Right atrium auricular region (tissue), 2 donors: ENCODE results near the gene FARS2. TPM values are rescaled to one million over a fixed set of nuclear protein-coding genes. Genes with fewer than 3 reads are reported as not detected.
"Not testable (repeated sequence)": the region's sequence is repeated elsewhere in the genome, so short reads cannot be mapped to it uniquely, and the experiment has no call there.

ENCODE experiments used
- DNase-seq: peaks from one replicate; pipeline ENCODE4 v3.0.0-alpha.2; 2019; ENCODE audit warnings: low spot score
- H3K27ac ChIP-seq, 2 donors: fragments of 200-600 bp; sonication (generic); 1 replicate in 1 of 2; 2 replicates in 1 of 2; pipeline ENCODE4 v1.5.1; 2016 to 2019
- H3K27me3 ChIP-seq, 2 donors: fragments of 200-600 bp; sonication (generic); one replicate each; pipeline versions ENCODE4 v1.5.1 to v1.6.0; 2017 to 2019
- H3K36me3 ChIP-seq: fragments of 200-600 bp; sonication (generic); one replicate; pipeline ENCODE4 v1.5.1; 2016
- H3K4me1 ChIP-seq, 2 donors: fragments of 200-600 bp; sonication (generic); one replicate each; pipeline versions ENCODE4 v1.5.1 to v1.6.0; 2017 to 2019
- H3K4me3 ChIP-seq, 2 donors: fragments of 200-600 bp; sonication (generic); 1 replicate in 1 of 2; 2 replicates in 1 of 2; pipeline ENCODE4 v1.5.1; 2017 to 2019; ENCODE audit warnings: mild to moderate bottlenecking in 1 of 2, moderate library complexity in 1 of 2
- H3K9me3 ChIP-seq, 2 donors: fragments of 200-600 bp; sonication (generic); one replicate each; pipeline ENCODE4 v1.5.1; 2019
- total RNA-seq, 2 donors: library from RNA; depleted of rRNA; stranded (reverse); fragments of >200 nt; gene quantifications; one replicate each; pipeline ENCODE4 v1.1.0, GENCODE V29; 2016
- TF ChIP-seq, protein P1 (sequence below), 2 donors: fragments of 200-600 bp; sonication (generic); IDR thresholded peaks; one replicate each; pipeline ENCODE4 v1.5.1; 2019; ENCODE audit warnings: antibody characterized with exemption in 2 of 2

The FARS2 gene
- total RNA-seq, 2 donors from 2014 or later, result 9.4 to 15.0 TPM

DNA sequence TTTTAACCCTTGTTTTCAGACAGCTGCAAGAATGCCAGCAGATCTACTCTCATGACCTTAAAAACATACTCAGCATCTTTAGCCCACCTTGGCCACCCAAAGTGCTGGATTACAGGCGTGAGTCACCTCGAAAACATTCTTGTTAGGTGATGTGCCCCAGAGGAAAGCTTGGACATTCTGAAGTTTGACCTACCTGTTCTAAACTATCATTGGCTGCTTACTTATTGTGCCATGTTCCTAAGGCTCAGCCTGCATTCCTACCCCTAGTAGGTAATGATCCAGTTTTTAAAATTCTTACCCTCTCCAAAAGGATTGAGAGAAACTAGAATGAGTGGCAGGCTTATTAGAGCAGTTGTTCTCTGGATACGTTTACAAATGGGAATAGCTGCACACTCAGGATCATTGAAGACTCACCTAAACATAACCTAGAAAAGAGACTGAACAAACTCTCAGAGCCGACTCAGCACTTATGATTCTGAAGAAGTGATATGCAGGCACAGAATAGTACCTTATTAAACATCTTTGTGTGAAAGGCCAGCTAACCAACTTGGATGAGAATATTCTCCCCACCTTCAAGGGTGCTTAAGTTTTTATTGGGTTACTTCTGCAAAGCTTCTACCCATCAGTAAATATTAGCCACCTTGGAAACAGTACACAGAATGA lies 383.3 kb downstream of the FARS2 start:
- no peaks in the 10 kb centered on the region for H3K36me3 ChIP-seq
- H3K4me3 ChIP-seq, result no peak overlapping the region
- H3K27me3 ChIP-seq, result no peaks in the 10 kb centered on the region
- TF ChIP-seq, protein P1, sequence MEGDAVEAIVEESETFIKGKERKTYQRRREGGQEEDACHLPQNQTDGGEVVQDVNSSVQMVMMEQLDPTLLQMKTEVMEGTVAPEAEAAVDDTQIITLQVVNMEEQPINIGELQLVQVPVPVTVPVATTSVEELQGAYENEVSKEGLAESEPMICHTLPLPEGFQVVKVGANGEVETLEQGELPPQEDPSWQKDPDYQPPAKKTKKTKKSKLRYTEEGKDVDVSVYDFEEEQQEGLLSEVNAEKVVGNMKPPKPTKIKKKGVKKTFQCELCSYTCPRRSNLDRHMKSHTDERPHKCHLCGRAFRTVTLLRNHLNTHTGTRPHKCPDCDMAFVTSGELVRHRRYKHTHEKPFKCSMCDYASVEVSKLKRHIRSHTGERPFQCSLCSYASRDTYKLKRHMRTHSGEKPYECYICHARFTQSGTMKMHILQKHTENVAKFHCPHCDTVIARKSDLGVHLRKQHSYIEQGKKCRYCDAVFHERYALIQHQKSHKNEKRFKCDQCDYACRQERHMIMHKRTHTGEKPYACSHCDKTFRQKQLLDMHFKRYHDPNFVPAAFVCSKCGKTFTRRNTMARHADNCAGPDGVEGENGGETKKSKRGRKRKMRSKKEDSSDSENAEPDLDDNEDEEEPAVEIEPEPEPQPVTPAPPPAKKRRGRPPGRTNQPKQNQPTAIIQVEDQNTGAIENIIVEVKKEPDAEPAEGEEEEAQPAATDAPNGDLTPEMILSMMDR (IDR thresholded peaks at IDR 0.05), result no peak
- H3K27ac ChIP-seq, result peak overlapping the region in 1 of 2 donors; percentile 63
- peaks cover 0 to 7% of the 10 kb centered on the region in 2 donors for H3K9me3 ChIP-seq
- DNase-seq, result no peak
- peaks cover 0 to 14% of the 10 kb centered on the region in 2 donors for H3K4me1 ChIP-seq

DNA sequence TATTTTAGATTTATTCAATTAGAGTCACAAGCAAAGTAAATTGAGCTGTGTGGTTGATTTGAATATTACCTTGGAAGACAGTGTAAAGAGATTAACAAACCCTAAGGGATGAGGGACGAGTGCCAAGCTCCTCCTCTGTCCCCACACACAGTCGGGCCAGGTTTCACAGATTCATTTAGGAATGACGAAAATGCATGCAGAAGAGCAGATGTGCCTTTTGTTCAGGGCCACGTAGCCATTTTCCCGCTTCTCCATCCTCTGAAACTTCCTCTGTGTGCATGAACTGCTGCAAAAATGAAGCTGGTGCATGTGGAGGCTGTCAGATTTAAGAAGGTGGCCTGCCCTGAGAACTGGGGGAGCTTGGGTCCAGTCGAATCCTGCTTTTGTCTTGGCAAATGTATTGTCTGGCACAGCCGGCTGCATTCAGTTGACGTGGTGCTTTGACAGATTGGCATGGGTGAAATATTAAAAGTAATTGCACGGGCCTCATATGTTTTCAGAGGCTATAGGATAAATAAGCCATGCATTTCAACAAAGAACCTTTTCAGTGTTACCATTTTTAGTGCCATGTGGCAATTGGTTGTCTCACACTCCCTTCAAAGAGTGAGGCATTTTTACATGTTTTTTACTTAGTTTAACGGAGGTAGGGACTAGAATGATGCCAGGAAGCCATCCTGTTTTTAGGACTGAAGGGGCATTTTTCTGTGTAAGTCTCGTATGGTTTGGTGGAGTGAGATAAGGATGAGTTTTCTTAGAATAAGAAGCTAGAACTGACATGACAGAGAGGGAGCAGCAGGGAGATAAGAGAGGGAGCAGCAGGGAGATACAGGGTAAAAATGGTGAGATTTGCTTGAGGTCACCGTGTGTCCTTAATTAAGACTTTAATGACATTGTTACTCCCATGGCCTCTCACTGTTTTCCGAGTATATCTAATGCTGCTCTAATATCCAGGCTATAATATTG lies 384.3 kb downstream of the FARS2 start:
- peak overlapping the region in 1 of 2 donors; percentile 63 for H3K27ac ChIP-seq
- no peak for DNase-seq
- H3K9me3 ChIP-seq, result peaks cover 0 to 4% of the 10 kb centered on the region in 2 donors

DNA sequence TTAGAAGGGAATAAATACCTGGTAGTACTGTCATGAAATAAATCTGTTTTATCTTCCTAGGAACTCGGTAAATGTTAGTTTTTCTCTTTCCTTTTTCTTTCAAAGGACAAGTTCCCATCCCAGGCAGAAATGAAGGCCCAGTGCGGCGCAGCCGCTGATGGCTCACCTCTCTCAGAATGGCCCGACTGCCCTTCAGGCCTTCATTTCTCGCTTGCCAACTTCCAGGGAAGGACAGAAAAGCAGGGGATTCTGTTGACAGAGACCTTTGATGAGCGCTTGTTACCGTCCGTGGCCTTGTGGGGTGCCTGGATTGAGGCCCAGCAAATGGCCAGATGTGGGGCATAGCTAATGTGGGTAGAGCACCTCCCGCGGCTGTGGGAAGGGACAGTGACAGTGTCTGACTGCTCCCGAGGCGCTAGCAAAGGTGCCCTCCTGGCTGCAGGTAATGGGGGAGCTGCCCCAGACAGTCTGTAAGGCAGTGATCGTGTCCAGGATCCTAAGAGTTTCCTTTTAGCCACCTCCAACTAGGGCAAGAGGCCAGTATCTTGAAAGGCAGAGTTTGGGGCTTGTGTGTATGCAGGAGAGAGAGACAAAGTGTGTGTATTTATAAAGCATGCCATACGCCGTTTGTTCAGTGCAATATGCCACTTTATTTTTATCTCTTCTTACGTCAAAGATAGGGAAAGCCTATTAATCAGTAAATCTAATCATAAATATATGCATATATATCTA lies 391.3 kb downstream of the FARS2 start:
- H3K4me3 ChIP-seq, result no peak overlapping the region
- no peaks in the 10 kb centered on the region for H3K27me3 ChIP-seq
- no peak overlapping the region for H3K27ac ChIP-seq
- no peaks in the 10 kb centered on the region for H3K36me3 ChIP-seq
- peaks cover 0 to 4% of the 10 kb centered on the region in 2 donors for H3K4me1 ChIP-seq
- TF ChIP-seq, protein P1 (IDR thresholded peaks at IDR 0.05), result no peak
- no peaks in the 10 kb centered on the region for H3K9me3 ChIP-seq
- no peak for DNase-seq

More for the DNA sequence above, 384.3 kb downstream of the FARS2 start:
- H3K4me1 ChIP-seq, result peaks cover 0 to 14% of the 10 kb centered on the region in 2 donors
- H3K4me3 ChIP-seq, result no peak overlapping the region
- TF ChIP-seq, protein P1 (IDR thresholded peaks at IDR 0.05), result no peak
- H3K36me3 ChIP-seq, result no peaks in the 10 kb centered on the region
- no peaks in the 10 kb centered on the region for H3K27me3 ChIP-seq

DNA sequence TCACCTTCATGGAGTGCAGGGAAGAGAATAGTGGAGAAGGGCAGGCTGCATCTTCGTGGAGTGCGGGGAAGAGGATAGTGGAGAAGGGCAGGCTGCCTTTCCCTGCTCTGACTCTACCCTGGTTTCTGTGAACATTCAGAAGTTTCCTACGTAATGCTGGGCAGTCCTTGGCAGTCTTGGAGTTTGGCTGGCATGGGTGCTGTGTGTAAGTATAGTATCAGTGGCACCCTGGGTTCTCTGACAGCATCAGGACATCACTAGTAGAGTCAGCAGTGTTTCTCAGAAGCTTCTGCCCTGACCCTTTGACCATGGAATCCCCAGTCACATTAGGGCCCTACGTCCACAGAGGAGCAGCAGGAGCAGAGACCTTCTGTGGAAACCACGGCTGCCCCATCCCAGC lies 392.5 kb downstream of the FARS2 start:
- Histone ChIP-seq H3K27ac (peak overlapping the region in 1 of 2 donors; percentile 29), H3K9me3 (no peaks in the 10 kb centered on the region), H3K27me3 (no peaks in the 10 kb centered on the region), H3K4me1 (peaks cover 0 to 4% of the 10 kb centered on the region in 2 donors), H3K36me3 (no peaks in the 10 kb centered on the region), H3K4me3 (no peak overlapping the region)
- TF ChIP-seq, protein P1 (IDR thresholded peaks at IDR 0.05), result no peak
- no peak for DNase-seq

DNA sequence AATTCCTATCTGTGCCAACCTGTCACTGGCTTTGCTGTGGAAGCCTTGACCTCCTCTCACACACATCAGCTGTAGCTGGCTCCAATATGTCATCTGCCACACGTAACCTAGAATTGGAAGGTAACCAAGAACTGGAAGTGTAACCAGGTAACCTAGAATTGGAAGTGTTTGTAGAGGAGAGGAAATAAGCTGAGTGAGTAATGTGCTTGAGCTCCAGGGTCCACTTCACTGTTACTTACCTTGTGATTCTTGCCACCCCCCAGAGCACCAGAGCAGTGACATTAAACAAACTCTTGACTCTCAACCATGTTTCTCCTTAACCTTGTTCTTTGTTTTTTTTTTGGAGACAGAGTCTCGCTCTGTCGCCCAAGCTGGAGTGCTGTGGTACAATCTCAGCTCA lies 394.9 kb downstream of the FARS2 start:
- Histone ChIP-seq H3K27me3 (no peaks in the 10 kb centered on the region), H3K36me3 (no peaks in the 10 kb centered on the region), H3K4me1 (peaks cover 0 to 4% of the 10 kb centered on the region in 2 donors), H3K9me3 (no peaks in the 10 kb centered on the region), H3K4me3 (no peak overlapping the region), H3K27ac (no peak overlapping the region)
- TF ChIP-seq, protein P1 (IDR thresholded peaks at IDR 0.05), result no peak
- no peak for DNase-seq

DNA sequence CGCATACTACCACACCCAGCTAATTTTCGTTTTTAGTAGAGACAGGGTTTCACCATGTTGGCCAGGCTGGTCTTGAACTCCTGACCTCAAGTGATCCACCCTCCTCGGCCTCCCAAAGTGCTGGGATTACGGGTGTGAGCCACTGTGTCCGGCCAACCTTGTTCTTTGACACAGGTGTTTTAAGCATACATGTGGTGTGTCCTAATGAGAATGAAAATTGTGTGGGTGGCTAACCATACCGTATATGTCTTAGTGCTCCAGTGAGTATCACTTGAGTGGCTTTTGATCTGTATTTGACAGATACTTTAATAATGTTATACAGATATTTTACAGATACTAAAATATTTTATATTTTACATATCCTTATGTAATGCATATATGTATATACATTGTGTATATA lies 395.4 kb downstream of the FARS2 start:
- not testable (repeated sequence) for H3K4me3 ChIP-seq, H3K27me3 ChIP-seq, DNase-seq, H3K36me3 ChIP-seq, H3K27ac ChIP-seq, H3K4me1 ChIP-seq, H3K9me3 ChIP-seq
